ENCODE data around the gene RBM38. TPM values are rescaled to one million over a fixed set of nuclear protein-coding genes. Genes with fewer than 3 reads are reported as not detected.
"Not testable (repeated sequence)": the region's sequence is repeated elsewhere in the genome, so short reads cannot be mapped to it uniquely, and the experiment has no call there.

The RBM38 gene
- total and polyA plus RNA-seq, 2 of the 4 experiments (the other 2 are of a cell fraction) = 5.2 to 11.9 TPM

- no peak for DNase-seq
- no peak overlapping the region for H3K4me3 ChIP-seq (ENCODE audit: insufficient read depth, low read depth, low read length)
- no peak overlapping the region for H2AFZ ChIP-seq (replicated peaks; ENCODE audit: low read length, poor library complexity)
- H3K14ac ChIP-seq (replicated peaks; ENCODE audit: low read depth, low read length) = no peak overlapping the region
- no peaks in the 10 kb centered on the region; the same call in 1 of the 2 replicates for H3K9me1 ChIP-seq (ENCODE audit: insufficient read depth, low read length)
- no peak overlapping the region for H3K9ac ChIP-seq (ENCODE audit: low read depth, low read length)
- no peaks in the 10 kb centered on the region for H3K79me1 ChIP-seq (ENCODE audit: low read depth in 1 of 2, low read length in 2 of 2)
- H2AK9ac ChIP-seq (replicated peaks; ENCODE audit: low read depth, low read length, poor library complexity) = no peak overlapping the region
- H4K91ac ChIP-seq (ENCODE audit: insufficient read depth, low read depth, low read length) = no peak overlapping the region
- POLR2A ChIA-PET (ENCODE audit: unreplicated experiment) = no interaction called here
- no peaks in the 10 kb centered on the region for H3K36me3 ChIP-seq (ENCODE audit: control insufficient read depth, insufficient read depth, low read length)
- H2AK5ac ChIP-seq (ENCODE audit: low read depth, low read length) = no peak overlapping the region
- H4K20me1 ChIP-seq (ENCODE audit: insufficient read depth, low read length) = no peaks in the 10 kb centered on the region
- H3K18ac ChIP-seq (ENCODE audit: low read depth, low read length) = no peak overlapping the region
- TF ChIP-seq RFX5 (IDR thresholded peaks at IDR 0.05; ENCODE audit: low read depth, low read length) (no peak), POLR2A (IDR thresholded peaks at IDR 0.05; ENCODE audit: low read depth, low read length) (no peak), NFE2L2 (IDR thresholded peaks at IDR 0.05; ENCODE audit: low read depth, low read length) (no peak), RAD21 (IDR thresholded peaks at IDR 0.05; ENCODE audit: low read length) (no peak), USF2 (IDR thresholded peaks at IDR 0.05; ENCODE audit: low read depth, low read length) (no peak), SMC3 (IDR thresholded peaks at IDR 0.05; ENCODE audit: low read depth, low read length) (no peak), RCOR1 (IDR thresholded peaks at IDR 0.05; ENCODE audit: insufficient replicate concordance, low read length) (no peak)
- H3K9me3 ChIP-seq (ENCODE audit: control insufficient read depth, insufficient read depth, low read length) = no peaks in the 10 kb centered on the region
- 50% methylated on average over 7 of the region's 17 CpGs; no CpG with 5 or more reads in 1 of the 2 experiments for WGBS, 2 experiments (ENCODE audit: extremely low coverage in 2 of 2, insufficient read length in 1 of 2)
- ATAC-seq (ENCODE audit: low read depth) = no peak
- intact Hi-C loops (cut with micrococcal nuclease) = no loop called here
- no peak overlapping the region for H3K23ac ChIP-seq (ENCODE audit: low read depth, low read length)
- H3K56ac ChIP-seq (ENCODE audit: extremely low read depth, insufficient read depth, low read length) = no peak overlapping the region
- dilution Hi-C loops (cut with HindIII; ENCODE audit: low sequenced_read_pairs, unreplicated experiment) = no loop called here
- no peak overlapping the region for H2BK15ac ChIP-seq (ENCODE audit: low read depth, low read length)
- no peak overlapping the region for H4K5ac ChIP-seq (ENCODE audit: low read depth, low read length)
- no peak overlapping the region for H4K8ac ChIP-seq (ENCODE audit: low read depth in 2 of 2, low read length in 2 of 2)
- H3K4ac ChIP-seq (ENCODE audit: low read depth, low read length) = no peak overlapping the region
- H2BK120ac ChIP-seq (ENCODE audit: low read depth, low read length) = no peak overlapping the region
- CTCF ChIA-PET = no interaction called here
- BruUV-seq (replicated peaks) = no TSS peak
- in situ Hi-C loops (cut with MboI; ENCODE audit: low sequenced_read_pairs) = no loop called here
- H2BK5ac ChIP-seq (ENCODE audit: low read depth, low read length, poor library complexity, severe bottlenecking) = no peak overlapping the region
- H2BK20ac ChIP-seq (ENCODE audit: low read depth, low read length) = no peak overlapping the region
- peaks cover 18% of the 10 kb centered on the region; the same call in 1 of the 2 replicates for H3K27me3 ChIP-seq (ENCODE audit: control insufficient read depth, insufficient read depth, low read length)
- H3K27ac ChIP-seq (ENCODE audit: insufficient read depth, low read length) = no peak overlapping the region
- no peak overlapping the region for H3K4me2 ChIP-seq (ENCODE audit: low read depth, low read length)
- peaks cover 5% of the 10 kb centered on the region; the same call in 1 of the 2 replicates for H3K4me1 ChIP-seq (ENCODE audit: control insufficient read depth, insufficient read depth, low read length)
Observed at GRCh38 chr20:57417830-57418780, 26.9 kb downstream of the RBM38 start.

GRCh38 chr20:57419479-57419878, 28.3 kb downstream of the RBM38 start:
- H4K5ac ChIP-seq (ENCODE audit: low read depth, low read length); H3K18ac ChIP-seq (ENCODE audit: low read depth, low read length); H3K9ac ChIP-seq (ENCODE audit: low read depth, low read length); H3K4me1 ChIP-seq (ENCODE audit: control insufficient read depth, insufficient read depth, low read length); H3K14ac ChIP-seq (replicated peaks; ENCODE audit: low read depth, low read length); POLR2A ChIA-PET (ENCODE audit: unreplicated experiment); H4K8ac ChIP-seq (ENCODE audit: low read depth in 2 of 2, low read length in 2 of 2); H3K4me3 ChIP-seq (ENCODE audit: insufficient read depth, low read depth, low read length); H3K4me2 ChIP-seq (ENCODE audit: low read depth, low read length); H3K23ac ChIP-seq (ENCODE audit: low read depth, low read length); in situ Hi-C loops (cut with MboI; ENCODE audit: low sequenced_read_pairs); H3K4ac ChIP-seq (ENCODE audit: low read depth, low read length); H4K91ac ChIP-seq (ENCODE audit: insufficient read depth, low read depth, low read length); CTCF ChIA-PET; H2AFZ ChIP-seq (replicated peaks; ENCODE audit: low read length, poor library complexity); ATAC-seq (ENCODE audit: low read depth); H2AK9ac ChIP-seq (replicated peaks; ENCODE audit: low read depth, low read length, poor library complexity); H2BK120ac ChIP-seq (ENCODE audit: low read depth, low read length); H3K9me1 ChIP-seq (ENCODE audit: insufficient read depth, low read length); H3K27ac ChIP-seq (ENCODE audit: insufficient read depth, low read length); H3K79me1 ChIP-seq (ENCODE audit: low read depth in 1 of 2, low read length in 2 of 2); H2BK15ac ChIP-seq (ENCODE audit: low read depth, low read length); BruUV-seq (replicated peaks); dilution Hi-C loops (cut with HindIII; ENCODE audit: low sequenced_read_pairs, unreplicated experiment); intact Hi-C loops (cut with micrococcal nuclease); H3K9me3 ChIP-seq (ENCODE audit: control insufficient read depth, insufficient read depth, low read length); H2BK5ac ChIP-seq (ENCODE audit: low read depth, low read length, poor library complexity, severe bottlenecking); H2BK20ac ChIP-seq (ENCODE audit: low read depth, low read length); DNase-seq; H4K20me1 ChIP-seq (ENCODE audit: insufficient read depth, low read length); H2AK5ac ChIP-seq (ENCODE audit: low read depth, low read length); H3K36me3 ChIP-seq (ENCODE audit: control insufficient read depth, insufficient read depth, low read length); H3K56ac ChIP-seq (ENCODE audit: extremely low read depth, insufficient read depth, low read length): not testable (repeated sequence)
- H3K27me3 ChIP-seq (ENCODE audit: control insufficient read depth, insufficient read depth, low read length) = peaks cover 23% of the 10 kb centered on the region; the same call in 1 of the 2 replicates
- no CpG with 5 or more reads among the region's 4 CpGs for whole genome bisulfite sequencing, 2 experiments (ENCODE audit: extremely low coverage in 2 of 2, insufficient read length in 1 of 2)

All from IMR-90 (cell line).